AG04450 (cell line): ENCODE results near the gene ZNF277. TPM values are rescaled to one million over a fixed set of nuclear protein-coding genes. Genes with fewer than 3 reads are reported as not detected.

Experiments used
- CTCF ChIA-PET: fragments of 300-600, 350-600 bp; formaldehyde crosslinking; extraction: SDS; loops from one replicate; lab custom pipeline; 2022; ENCODE audit warnings: antibody characterized with exemption, inconsistent platforms; lab: Charles Lee
- POLR2A ChIA-PET: fragments of 350-600 bp; formaldehyde crosslinking; extraction: SDS; loops from one replicate; lab custom pipeline; 2021; ENCODE audit warnings: antibody characterized with exemption, inconsistent platforms; lab: Yijun Ruan, JAX
- DNase-seq: peaks from one replicate; pipeline ENCODE4 v3.0.0-alpha.2; 2011; ENCODE audit warnings: low read depth, low spot score
- H3K27ac ChIP-seq: one replicate; pipeline ENCODE4 v1.5.1; 2012; ENCODE audit warnings: low read depth, low read length, control low read depth
- H3K27me3 ChIP-seq: one replicate; pipeline ENCODE4 v1.6.0; 2012; ENCODE audit warnings: low read length; ENCODE audit not compliant: control insufficient read depth, insufficient read depth
- H3K4me3 ChIP-seq: 2 replicates; pipeline ENCODE4 v1.5.1; 2011; ENCODE audit warnings: mild to moderate bottlenecking, low read depth, low read length, control low read depth
- H3K9me3 ChIP-seq: 2 replicates; pipeline ENCODE4 v1.5.1; 2012; ENCODE audit warnings: low read length; ENCODE audit not compliant: control insufficient read depth, insufficient read depth
- CTCF ChIP-seq: IDR thresholded peaks from 2 replicates; pipeline ENCODE4 v1.5.1; 2011; ENCODE audit warnings: low read depth, low read length, control low read depth, inconsistent platforms
- polyA plus RNA-seq: library from polyadenylated mRNA; depleted of rRNA; stranded (reverse); fragments of >200 nt; gene quantifications from 2 replicates; pipeline ENCODE4 v1.2.3, GENCODE V29; 2011

The ZNF277 gene
- polyA plus RNA-seq, 1 experiment = 30.3 TPM

- DNase-seq = no peak
- Histone ChIP-seq H3K9me3 (no peaks in the 10 kb centered on the region), H3K4me3 (no peak overlapping the region), H3K27me3 (no peaks in the 10 kb centered on the region), H3K27ac (no peak overlapping the region)
- CTCF ChIA-PET = no interaction called here
- POLR2A ChIA-PET = no interaction called here
- no peak for TF ChIP-seq CTCF
Observed at GRCh38 chr7:112184455-112184854, 22.0 kb upstream of the ZNF277 start.

- Histone ChIP-seq H3K4me3 (no peak overlapping the region), H3K27me3 (no peaks in the 10 kb centered on the region), H3K9me3 (no peaks in the 10 kb centered on the region), H3K27ac (no peak overlapping the region)
- no peak for TF ChIP-seq CTCF
- ChIA-PET POLR2A (no interaction called here), CTCF (no interaction called here)
- DNase-seq = no peak
Observed at GRCh38 chr7:112185005-112185834, 21.3 kb upstream of the ZNF277 start.

GRCh38 chr7:112186300-112186699 is 20.2 kb upstream of the ZNF277 start:
- H3K4me3 ChIP-seq = no peak overlapping the region
- no peaks in the 10 kb centered on the region for H3K27me3 ChIP-seq
- no peaks in the 10 kb centered on the region for H3K9me3 ChIP-seq
- H3K27ac ChIP-seq = no peak overlapping the region
- no peak for TF ChIP-seq CTCF
- POLR2A ChIA-PET = no interaction called here
- CTCF ChIA-PET = no interaction called here
- no peak for DNase-seq

- POLR2A ChIA-PET = no interaction called here
Observed at GRCh38 chr7:112188257-112188656, 18.2 kb upstream of the ZNF277 start.

More at GRCh38 chr7:112188257-112188656, 18.2 kb upstream of the ZNF277 start:
- CTCF ChIA-PET = interaction anchor here (1.1 kb wide), 1 partner anchor 452 kb away, joined by 4 read pairs; no protein-coding TSS in a partner anchor
- no peaks in the 10 kb centered on the region for H3K27me3 ChIP-seq
- no peak for DNase-seq
- no peak for TF ChIP-seq CTCF
- H3K9me3 ChIP-seq = no peaks in the 10 kb centered on the region
- H3K4me3 ChIP-seq = no peak overlapping the region
- H3K27ac ChIP-seq = no peak overlapping the region
